Measurements from ENCODE around the gene TXLNA. TPM values are rescaled to one million over a fixed set of nuclear protein-coding genes. Genes with fewer than 3 reads are reported as not detected.

TXLNA gene
- total RNA-seq, 3 donors from 2014 or later: 31.0 to 45.2 (median 39.3) TPM

DNA sequence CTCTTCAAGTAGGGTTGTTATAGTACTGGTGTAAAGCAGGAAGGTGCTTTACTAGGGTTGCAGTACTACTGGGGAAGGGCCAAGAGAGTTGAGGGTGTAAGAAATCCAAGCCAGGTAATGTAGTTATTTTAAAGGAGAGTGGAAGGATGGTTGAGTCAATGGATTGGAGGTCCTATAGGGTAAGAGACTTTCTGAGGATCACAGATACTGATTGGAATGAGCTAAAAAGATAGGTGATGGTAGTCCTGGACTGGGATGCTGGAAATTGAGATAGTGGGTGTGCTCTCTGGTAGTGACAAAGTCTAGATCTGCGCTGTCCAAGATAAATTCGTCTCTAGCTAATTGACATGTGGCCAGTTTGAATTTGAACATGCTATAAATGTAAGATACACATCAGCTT, 7.0 kb downstream of the TXLNA start:
- intact Hi-C loops (cut with DNase I, micrococcal nuclease): no loop called here
- Histone ChIP-seq H3K4me3 (no peak overlapping the region), H3K4me1 (ENCODE audit: low read depth) (peaks cover 6% of the 10 kb centered on the region), H3K9me3 (no peaks in the 10 kb centered on the region), H3K36me3 (ENCODE audit: low read depth) (peaks cover 16% of the 10 kb centered on the region)
- TF ChIP-seq, protein P1, sequence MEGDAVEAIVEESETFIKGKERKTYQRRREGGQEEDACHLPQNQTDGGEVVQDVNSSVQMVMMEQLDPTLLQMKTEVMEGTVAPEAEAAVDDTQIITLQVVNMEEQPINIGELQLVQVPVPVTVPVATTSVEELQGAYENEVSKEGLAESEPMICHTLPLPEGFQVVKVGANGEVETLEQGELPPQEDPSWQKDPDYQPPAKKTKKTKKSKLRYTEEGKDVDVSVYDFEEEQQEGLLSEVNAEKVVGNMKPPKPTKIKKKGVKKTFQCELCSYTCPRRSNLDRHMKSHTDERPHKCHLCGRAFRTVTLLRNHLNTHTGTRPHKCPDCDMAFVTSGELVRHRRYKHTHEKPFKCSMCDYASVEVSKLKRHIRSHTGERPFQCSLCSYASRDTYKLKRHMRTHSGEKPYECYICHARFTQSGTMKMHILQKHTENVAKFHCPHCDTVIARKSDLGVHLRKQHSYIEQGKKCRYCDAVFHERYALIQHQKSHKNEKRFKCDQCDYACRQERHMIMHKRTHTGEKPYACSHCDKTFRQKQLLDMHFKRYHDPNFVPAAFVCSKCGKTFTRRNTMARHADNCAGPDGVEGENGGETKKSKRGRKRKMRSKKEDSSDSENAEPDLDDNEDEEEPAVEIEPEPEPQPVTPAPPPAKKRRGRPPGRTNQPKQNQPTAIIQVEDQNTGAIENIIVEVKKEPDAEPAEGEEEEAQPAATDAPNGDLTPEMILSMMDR (IDR thresholded peaks at IDR 0.05): no peak
- ATAC-seq (no peak), DNase-seq (no peak)

DNA sequence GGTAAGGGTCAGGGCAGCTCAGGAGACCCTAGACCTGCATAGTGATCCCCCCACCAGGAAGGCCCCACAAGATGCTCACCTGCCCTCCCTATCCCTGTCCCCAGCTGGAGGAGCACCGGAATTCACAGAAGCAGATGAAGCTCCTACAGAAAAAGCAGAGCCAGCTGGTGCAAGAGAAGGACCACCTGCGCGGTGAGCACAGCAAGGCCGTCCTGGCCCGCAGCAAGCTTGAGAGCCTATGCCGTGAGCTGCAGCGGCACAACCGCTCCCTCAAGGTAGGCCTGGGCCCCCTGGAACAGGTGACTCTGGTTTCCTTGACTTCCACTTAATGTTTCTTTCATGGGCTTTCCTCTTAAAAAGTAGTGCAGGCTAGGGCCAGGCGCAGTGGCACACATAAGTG, 8.4 kb downstream of the TXLNA start:
- no peaks in the 10 kb centered on the region for H3K4me1 ChIP-seq (ENCODE audit: low read depth)
- TF ChIP-seq, protein P1 (IDR thresholded peaks at IDR 0.05): no peak
- no peak for DNase-seq
- intact Hi-C loops (cut with DNase I, micrococcal nuclease): no loop called here
- H3K36me3 ChIP-seq (ENCODE audit: low read depth): peaks cover 22% of the 10 kb centered on the region
- no peak overlapping the region for H3K4me3 ChIP-seq
- H3K9me3 ChIP-seq: no peaks in the 10 kb centered on the region
- no peak for ATAC-seq

DNA sequence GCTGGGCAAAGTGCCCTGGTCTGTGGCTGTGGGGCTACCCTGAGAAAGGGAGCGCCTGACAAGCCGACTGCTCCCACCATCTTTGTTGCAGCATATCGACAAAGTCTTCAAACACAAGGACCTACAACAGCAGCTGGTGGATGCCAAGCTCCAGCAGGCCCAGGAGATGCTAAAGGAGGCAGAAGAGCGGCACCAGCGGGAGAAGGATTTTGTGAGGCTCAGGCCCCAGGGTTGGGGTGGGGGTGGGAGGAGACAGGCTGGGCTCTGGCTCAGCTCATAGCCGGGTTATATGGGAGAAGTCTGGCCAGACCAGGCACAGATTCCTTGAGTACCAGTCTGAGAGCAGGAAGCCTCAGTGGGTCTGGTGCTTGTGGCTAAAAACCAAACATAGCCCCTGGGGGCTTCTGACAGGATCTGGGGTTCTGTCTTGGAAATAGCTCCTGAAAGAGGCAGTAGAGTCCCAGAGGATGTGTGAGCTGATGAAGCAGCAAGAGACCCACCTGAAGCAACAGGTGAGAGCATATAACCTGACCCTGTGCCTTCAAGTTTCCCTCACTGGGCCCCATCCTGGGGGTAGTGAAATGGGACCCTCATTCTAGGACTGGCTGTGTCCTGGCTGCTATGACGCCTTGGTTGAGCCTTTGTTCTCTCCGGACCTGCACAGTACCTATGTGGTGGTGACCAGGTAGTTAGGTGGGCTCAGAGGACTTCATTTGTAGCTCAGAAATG, 12.9 kb downstream of the TXLNA start:
- TF ChIP-seq, protein P1 (IDR thresholded peaks at IDR 0.05): no peak
- Histone ChIP-seq H3K9me3 (no peaks in the 10 kb centered on the region), H3K36me3 (ENCODE audit: low read depth) (peaks cover 25% of the 10 kb centered on the region), H3K4me1 (ENCODE audit: low read depth) (no peaks in the 10 kb centered on the region), H3K4me3 (no peak overlapping the region)
- intact Hi-C loops (cut with DNase I, micrococcal nuclease): no loop called here
- ATAC-seq (no peak), DNase-seq (no peak)

DNA sequence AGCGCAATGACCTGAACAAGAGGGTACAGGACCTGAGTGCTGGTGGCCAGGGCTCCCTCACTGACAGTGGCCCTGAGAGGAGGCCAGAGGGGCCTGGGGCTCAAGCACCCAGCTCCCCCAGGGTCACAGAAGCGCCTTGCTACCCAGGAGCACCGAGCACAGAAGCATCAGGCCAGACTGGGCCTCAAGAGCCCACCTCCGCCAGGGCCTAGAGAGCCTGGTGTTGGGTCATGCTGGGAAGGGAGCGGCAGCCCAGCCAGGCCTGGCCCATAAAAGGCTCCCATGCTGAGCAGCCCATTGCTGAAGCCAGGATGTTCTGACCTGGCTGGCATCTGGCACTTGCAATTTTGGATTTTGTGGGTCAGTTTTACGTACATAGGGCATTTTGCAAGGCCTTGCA, 15.5 kb downstream of the TXLNA start:
- DNase-seq (no peak), ATAC-seq (no peak)
- no peaks in the 10 kb centered on the region for H3K4me1 ChIP-seq (ENCODE audit: low read depth)
- peaks cover 13% of the 10 kb centered on the region for H3K36me3 ChIP-seq (ENCODE audit: low read depth)
- no peak overlapping the region for H3K4me3 ChIP-seq
- H3K9me3 ChIP-seq: no peaks in the 10 kb centered on the region
- TF ChIP-seq, protein P1 (IDR thresholded peaks at IDR 0.05): no peak
- intact Hi-C loops (cut with DNase I, micrococcal nuclease): no loop called here

DNA sequence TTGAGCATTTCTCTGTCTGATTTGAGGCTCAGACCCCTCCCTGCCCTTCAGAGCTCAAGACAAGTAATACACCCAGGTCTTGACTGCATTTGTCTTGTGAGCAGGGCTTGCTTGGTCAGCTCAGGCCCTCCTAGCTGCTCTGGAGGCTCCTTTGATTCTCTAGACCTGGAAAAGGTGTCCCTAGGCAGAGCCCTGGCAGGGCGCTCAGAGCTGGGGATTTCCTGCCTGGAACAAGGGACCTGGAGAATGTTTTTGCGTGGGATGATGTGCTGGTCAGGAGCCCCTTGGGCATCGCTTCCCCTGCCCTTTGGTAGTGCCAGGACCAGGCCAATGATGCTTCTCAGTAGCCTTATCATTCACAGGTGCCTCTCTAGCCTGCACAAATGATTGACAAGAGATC, 16.1 kb downstream of the TXLNA start:
- H3K4me3 ChIP-seq: no peak overlapping the region
- ATAC-seq (no peak), DNase-seq (no peak)
- TF ChIP-seq, protein P1 (IDR thresholded peaks at IDR 0.05): no peak
- intact Hi-C loops (cut with DNase I, micrococcal nuclease): no loop called here
- H3K4me1 ChIP-seq (ENCODE audit: low read depth): no peaks in the 10 kb centered on the region
- peaks cover 9% of the 10 kb centered on the region for H3K36me3 ChIP-seq (ENCODE audit: low read depth)
- H3K9me3 ChIP-seq: no peaks in the 10 kb centered on the region
